Esophagus muscularis mucosa (tissue), 4 donors: ENCODE results near the gene NAA60. TPM values are rescaled to one million over a fixed set of nuclear protein-coding genes. Genes with fewer than 3 reads are reported as not detected.

ENCODE experiments used
- DNase-seq: peaks from one replicate; pipeline ENCODE4 v3.0.0-alpha.2; 2017; ENCODE audit errors: extremely low spot score
- H3K27ac ChIP-seq, 4 donors: fragments of 200-600 bp; sonication (generic); replicated peaks in 1 of 4; 1 replicate in 3 of 4; 2 replicates in 1 of 4; pipeline ENCODE4 v1.5.1; 2016 to 2019; ENCODE audit warnings: mild to moderate bottlenecking in 1 of 4
- H3K27me3 ChIP-seq, 4 donors: fragments of 200-600 bp; sonication (generic); one replicate each; pipeline versions ENCODE4 v1.5.1 to v1.6.0; 2016 to 2019
- H3K36me3 ChIP-seq, 4 donors: fragments of 200-600 bp; sonication (generic); one replicate each; pipeline ENCODE4 v1.5.1; 2016 to 2019
- H3K4me1 ChIP-seq, 4 donors: fragments of 200-600 bp; sonication (generic); one replicate each; pipeline ENCODE4 v1.5.1; 2016 to 2019
- H3K4me3 ChIP-seq, 4 donors: fragments of 200-600 bp; sonication (generic); 1 replicate in 2 of 4; 2 replicates in 2 of 4; pipeline ENCODE4 v1.5.1; 2016 to 2019; ENCODE audit warnings: mild to moderate bottlenecking in 4 of 4, moderate library complexity in 1 of 4
- H3K9me3 ChIP-seq, 4 donors: fragments of 200-600 bp; sonication (generic); 1 replicate in 3 of 4; 2 replicates in 1 of 4; pipeline ENCODE4 v1.5.1; 2016 to 2019
- CTCF ChIP-seq, 3 experiments: fragments of 200-600 bp in 2 of 3; fragments of 450-650 bp in 1 of 3; sonication (generic) in 2 of 3; IDR thresholded peaks; one replicate each; pipeline ENCODE4 v1.5.1; 2017 to 2019; ENCODE audit warnings: antibody characterized with exemption in 3 of 3, mild to moderate bottlenecking in 2 of 3, moderate library complexity in 1 of 3
- EP300 ChIP-seq: sonication (generic); formaldehyde crosslinking; IDR thresholded peaks from one replicate; pipeline ENCODE4 v1.6.1; 2017; ENCODE audit warnings: antibody characterized with exemption
- POLR2A ChIP-seq: fragments of 450-650 bp; IDR thresholded peaks from one replicate; pipeline ENCODE4 v1.6.1; 2017; ENCODE audit warnings: antibody characterized with exemption, moderate library complexity, mild to moderate bottlenecking, low read depth
- POLR2AphosphoS5 ChIP-seq, 2 donors: sonication (generic); formaldehyde crosslinking; IDR thresholded peaks; one replicate each; pipeline ENCODE4 v1.6.1; 2017; ENCODE audit warnings: antibody characterized with exemption in 2 of 2
- WGBS: methylation state at CpG from one replicate; pipeline ENCODE4 v1.1.5; 2018; 5-methylcytosine and 5-hydroxymethylcytosine counted together
- intact Hi-C: fragments of 100-400 bp; cut with DNase I; formaldehyde crosslinking; loops from one replicate; pipeline ENCODE4 v1.15.1; 2023
- total RNA-seq, 4 donors: library from RNA; depleted of rRNA; stranded (reverse); fragments of >200 nt; gene quantifications; one replicate each; pipeline versions ENCODE4 v1.1.0 to v1.2.1, GENCODE V29; 2016

The NAA60 gene
- total RNA-seq, 4 donors from 2014 or later, result 28.0 to 59.8 (median 47.8) TPM

GRCh38 chr16:3401719-3402397 is 41.6 kb upstream of the NAA60 start:
- no peak for TF ChIP-seq EP300
- TF ChIP-seq POLR2AphosphoS5 (IDR thresholded peaks at IDR 0.05), result no peak
- no peak for TF ChIP-seq CTCF (IDR thresholded peaks at IDR 0.05)
- intact Hi-C loops, result loop anchor here (2.0 to 10.0 kb wide), 4 partner anchors 40 to 120 kb away; partner anchors contain the start of genes C16orf90, NAA60, ZNF263 and ZNF597
- H3K27ac ChIP-seq, result peak overlapping the region; percentile 82 to 93 (median 86)
- no peaks in the 10 kb centered on the region for H3K27me3 ChIP-seq
- WGBS, result 33% methylated on average over 16 of the region's 17 CpGs
- peak overlapping the region; percentile 67 to 96 (median 81) for H3K4me3 ChIP-seq
- no peak for DNase-seq
- peaks cover 0 to 47% (median 39%) of the 10 kb centered on the region in 4 donors for H3K9me3 ChIP-seq
- peaks cover 25 to 39% (median 35%) of the 10 kb centered on the region in 4 donors for H3K4me1 ChIP-seq
- peaks cover 32 to 57% (median 49%) of the 10 kb centered on the region in 4 donors for H3K36me3 ChIP-seq

- no peak for DNase-seq
- H3K27me3 ChIP-seq, result no peaks in the 10 kb centered on the region
- TF ChIP-seq POLR2AphosphoS5 (IDR thresholded peaks at IDR 0.05) (no peak), EP300 (no peak), POLR2A (no peak), CTCF (IDR thresholded peaks at IDR 0.05) (no peak)
- no peak overlapping the region for H3K4me3 ChIP-seq
- H3K36me3 ChIP-seq, result peaks cover 50 to 76% (median 66%) of the 10 kb centered on the region in 4 donors
- peaks cover 18 to 99% (median 92%) of the 10 kb centered on the region in 4 donors for H3K9me3 ChIP-seq
- intact Hi-C loops, result loop anchor here (10.0 kb wide), 1 partner anchor 86 kb away; the partner anchor contains the start of gene C16orf90
- WGBS, result 99% methylated on average over 12 of the region's 12 CpGs
- no peak overlapping the region for H3K27ac ChIP-seq
- peaks cover 0 to 6% (median 4%) of the 10 kb centered on the region in 4 donors for H3K4me1 ChIP-seq
Measured at GRCh38 chr16:3408561-3409197, 34.8 kb upstream of the NAA60 start.

GRCh38 chr16:3413730-3414379 is 29.6 kb upstream of the NAA60 start:
- Histone ChIP-seq H3K36me3 (peaks cover 3 to 25% (median 14%) of the 10 kb centered on the region in 4 donors), H3K9me3 (peaks cover 5 to 95% (median 83%) of the 10 kb centered on the region in 4 donors), H3K27ac (no peak overlapping the region), H3K4me3 (no peak overlapping the region), H3K4me1 (no peaks in the 10 kb centered on the region), H3K27me3 (no peaks in the 10 kb centered on the region)
- intact Hi-C loops, result no loop called here
- no peak for DNase-seq
- WGBS, result 56% methylated on average over 19 of the region's 29 CpGs
- no peak for TF ChIP-seq EP300
- TF ChIP-seq POLR2AphosphoS5 (IDR thresholded peaks at IDR 0.05), result no peak
- TF ChIP-seq CTCF (IDR thresholded peaks at IDR 0.05), result no peak
- TF ChIP-seq POLR2A, result no peak

GRCh38 chr16:3431779-3432219 is 11.7 kb upstream of the NAA60 start:
- Histone ChIP-seq H3K4me3 (peak overlapping the region; percentile 13 to 46 (median 36)), H3K36me3 (peaks cover 0 to 24% (median 15%) of the 10 kb centered on the region in 4 donors), H3K27me3 (no peaks in the 10 kb centered on the region), H3K4me1 (no peaks in the 10 kb centered on the region), H3K27ac (no peak overlapping the region), H3K9me3 (peaks cover 0 to 6% (median 0%) of the 10 kb centered on the region in 4 donors)
- 72% methylated on average over 22 of the region's 26 CpGs for WGBS
- no peak for DNase-seq
- intact Hi-C loops, result no loop called here
- no peak for TF ChIP-seq POLR2AphosphoS5 (IDR thresholded peaks at IDR 0.05)
- no peak for TF ChIP-seq EP300
- no peak for TF ChIP-seq POLR2A
- TF ChIP-seq CTCF (IDR thresholded peaks at IDR 0.05), result no peak
